Hematopoietic multipotent progenitor cell treated with erythropoietin and hydrocortisone succinate and interleukin-3 and kit ligand, for 4 days (in vitro differentiated cells): ENCODE results near the gene OR8J3.
A peak's percentile ranks its signal among the peaks of the same experiment; 100 is the strongest.
"Not testable (repeated sequence)": the region's sequence is repeated elsewhere in the genome, so short reads cannot be mapped to it uniquely, and the experiment has no call there.

Source experiments
- DNase-seq: peaks from one replicate; pipeline ENCODE4 v3.0.0-alpha.2; 2015

The OR8J3 gene

GRCh38 chr11:56140151-56140661, at the start of gene OR8J3:
Gene OR8J3, minus strand, starts transcription at chr11:56140201. Its CDS starts 2,483 bp downstream, at chr11:56137718.
- DNase-seq, result no peak

GRCh38 chr11:56188602-56189001, 48.6 kb upstream of the OR8J3 start:
- no peak for DNase-seq

GRCh38 chr11:56183459-56183858, 43.5 kb upstream of the OR8J3 start:
- DNase-seq, result no peak

- no peak for DNase-seq
Observed at GRCh38 chr11:56176318-56176717, 36.3 kb upstream of the OR8J3 start, which contains the start of gene OR5J2. Gene OR5J2, plus strand, starts transcription at chr11:56176618. Its CDS starts 0 bp downstream, at chr11:56176618.

- DNase-seq, result no peak
Observed at GRCh38 chr11:56172256-56172830, 32.3 kb upstream of the OR8J3 start.

- no peak for DNase-seq
Observed at GRCh38 chr11:56163804-56164203, 23.8 kb upstream of the OR8J3 start.

- DNase-seq, result no peak
Observed at GRCh38 chr11:56160217-56160616, 20.2 kb upstream of the OR8J3 start, which contains the start of gene OR8K5. Gene OR8K5, minus strand, starts transcription at chr11:56160317. Its CDS starts 0 bp downstream, at chr11:56160317.

GRCh38 chr11:56152333-56152732, 12.3 kb upstream of the OR8J3 start:
- DNase-seq, result no peak

- no peak for DNase-seq
Observed at GRCh38 chr11:56151376-56151775, 11.4 kb upstream of the OR8J3 start.

GRCh38 chr11:56143681-56144080, 3.7 kb upstream of the OR8J3 start:
- not testable (repeated sequence) for DNase-seq

- no peak for DNase-seq
Observed at GRCh38 chr11:56122073-56122472, 17.9 kb downstream of the OR8J3 start, which contains the start of gene OR8H3. Gene OR8H3, plus strand, starts transcription at chr11:56122373. Its CDS starts 0 bp downstream, at chr11:56122373.

- DNase-seq, result no peak
Observed at GRCh38 chr11:56103210-56103737, 36.7 kb downstream of the OR8J3 start, which contains the start of gene OR8H2. Gene OR8H2, plus strand, starts transcription at chr11:56103687. Its CDS starts 1,356 bp downstream, at chr11:56105043.

GRCh38 chr11:56093008-56093407, 47.0 kb downstream of the OR8J3 start, which contains the start of gene OR8I2:
Gene OR8I2, plus strand, starts transcription at chr11:56093308. Its CDS starts 0 bp downstream, at chr11:56093308.
- DNase-seq, result no peak

- peak; percentile 0 for DNase-seq
Observed at GRCh38 chr11:56089697-56090096, 50.3 kb downstream of the OR8J3 start.
